Lower lobe of right lung (tissue), 2 donors: ENCODE results near the gene IPMK. TPM values are rescaled to one million over a fixed set of nuclear protein-coding genes. Genes with fewer than 3 reads are reported as not detected.

ENCODE experiments used
- ATAC-seq, 2 donors: fragments of 200-7000 bp; cut with Tn5 transposase; one replicate each; pipeline ENCODE4 v1.9.1; 2020 to 2022; ENCODE audit warnings: mild to moderate bottlenecking in 2 of 2, moderate library complexity in 2 of 2
- DNase-seq: peaks from one replicate; pipeline ENCODE4 v3.0.0-alpha.2; 2020
- H3K27ac ChIP-seq: fragments of 200-600 bp; one replicate; pipeline ENCODE4 v1.8.0; 2022
- H3K27me3 ChIP-seq: fragments of 200-600 bp; one replicate; pipeline ENCODE4 v1.8.0; 2022; ENCODE audit warnings: low read depth
- H3K36me3 ChIP-seq: fragments of 200-600 bp; one replicate; pipeline ENCODE4 v1.8.0; 2022; ENCODE audit warnings: mild to moderate bottlenecking
- H3K4me1 ChIP-seq: fragments of 200-600 bp; one replicate; pipeline ENCODE4 v1.8.0; 2022
- H3K4me3 ChIP-seq: fragments of 200-600 bp; one replicate; pipeline ENCODE4 v1.8.0; 2022; ENCODE audit warnings: mild to moderate bottlenecking
- H3K9me3 ChIP-seq: fragments of 200-600 bp; one replicate; pipeline ENCODE4 v1.8.0; 2022
- CTCF ChIP-seq: fragments of 200-600 bp; IDR thresholded peaks from one replicate; pipeline ENCODE4 v1.8.0; 2022; ENCODE audit warnings: antibody characterized with exemption, mild to moderate bottlenecking
- intact Hi-C: fragments of 100-400 bp; cut with DNase I; formaldehyde crosslinking; loops from one replicate; pipeline ENCODE4 v1.11.0; 2022
- total RNA-seq: library from RNA; stranded (reverse); fragmentation: NEBNext Ultra II Directional; extraction: Animal tissue kit (Norgen Biotek cat#: 25700); gene quantifications from one replicate; pipeline ENCODE4 v1.2.1, GENCODE V29; 2021
- donor health status: DM: no; HTN: yes; CAD: no; lungs with severe emphysema.

The IPMK gene
- total RNA-seq, 1 donor from 2014 or later, result 7.5 TPM

- Histone ChIP-seq H3K4me3 (peak overlapping the region; percentile 65), H3K4me1 (peaks cover 27% of the 10 kb centered on the region), H3K27ac (peak overlapping the region; percentile 98), H3K27me3 (no peaks in the 10 kb centered on the region), H3K36me3 (no peaks in the 10 kb centered on the region), H3K9me3 (no peaks in the 10 kb centered on the region)
- no peak for TF ChIP-seq CTCF
- intact Hi-C loops, result no loop called here
- ATAC-seq (peak in 1 of 2 donors; percentile 16), DNase-seq (no peak)
These were observed 806 bp upstream of the IPMK start for GRCh38 chr10:58268454-58268945.

GRCh38 chr10:58266826-58267712 lies 625 bp downstream of the IPMK start:
- peak overlapping the region; percentile 65 for H3K4me3 ChIP-seq
- peak; percentile 33 to 64 for ATAC-seq

GRCh38 chr10:58266003-58266825 lies 1.5 kb downstream of the IPMK start:
- Histone ChIP-seq H3K36me3 (no peaks in the 10 kb centered on the region), H3K4me1 (peaks cover 27% of the 10 kb centered on the region), H3K27ac (peak overlapping the region; percentile 98), H3K27me3 (no peaks in the 10 kb centered on the region), H3K4me3 (peak overlapping the region; percentile 65), H3K9me3 (no peaks in the 10 kb centered on the region)
- ATAC-seq (no peak), DNase-seq (no peak)
- intact Hi-C loops, result no loop called here
- TF ChIP-seq CTCF, result no peak

More at GRCh38 chr10:58266826-58267712, 625 bp downstream of the IPMK start:
- Histone ChIP-seq H3K36me3 (no peaks in the 10 kb centered on the region), H3K9me3 (no peaks in the 10 kb centered on the region), H3K27ac (peak overlapping the region; percentile 98), H3K27me3 (no peaks in the 10 kb centered on the region), H3K4me1 (peaks cover 27% of the 10 kb centered on the region)
- TF ChIP-seq CTCF, result no peak
- intact Hi-C loops, result no loop called here
- DNase-seq, result peak; percentile 79

GRCh38 chr10:58265249-58265648 lies 2.4 kb downstream of the IPMK start:
- Histone ChIP-seq H3K9me3 (no peaks in the 10 kb centered on the region), H3K4me3 (no peak overlapping the region), H3K27me3 (no peaks in the 10 kb centered on the region), H3K27ac (no peak overlapping the region), H3K4me1 (peaks cover 27% of the 10 kb centered on the region), H3K36me3 (no peaks in the 10 kb centered on the region)
- ATAC-seq (no peak), DNase-seq (no peak)
- no peak for TF ChIP-seq CTCF
- intact Hi-C loops, result no loop called here

- no peak for DNase-seq
- intact Hi-C loops, result no loop called here
- H3K9me3 ChIP-seq, result no peaks in the 10 kb centered on the region
- no peak for TF ChIP-seq CTCF
- no peaks in the 10 kb centered on the region for H3K27me3 ChIP-seq
- no peak for ATAC-seq
- H3K4me1 ChIP-seq, result peaks cover 24% of the 10 kb centered on the region
- H3K4me3 ChIP-seq, result no peak overlapping the region
- no peaks in the 10 kb centered on the region for H3K36me3 ChIP-seq
- H3K27ac ChIP-seq, result no peak overlapping the region
These were observed 2.9 kb downstream of the IPMK start for GRCh38 chr10:58264780-58265179.
